Fibroblast of mammary gland (primary cell): Measurements from ENCODE around the gene CRNN.

ENCODE experiments used
- DNase-seq: peaks from one replicate; pipeline ENCODE4 v3.0.0-alpha.2; 2010; ENCODE audit warnings: low read depth
- H3K4me3 ChIP-seq: 2 replicates; pipeline ENCODE4 v1.5.1; 2011; ENCODE audit warnings: low read depth, mild to moderate bottlenecking, low read length, moderate library complexity; ENCODE audit not compliant: control insufficient read depth
- TF ChIP-seq, protein P1 (sequence below): conservative IDR thresholded peaks from 2 replicates; pipeline ENCODE4 v1.5.1; 2011; ENCODE audit warnings: low read depth, low read length, inconsistent platforms; ENCODE audit not compliant: control insufficient read depth, insufficient read depth

The CRNN gene

GRCh38 chr1:152410028-152410427 is 4.0 kb downstream of the CRNN start:
- TF ChIP-seq, protein P1, sequence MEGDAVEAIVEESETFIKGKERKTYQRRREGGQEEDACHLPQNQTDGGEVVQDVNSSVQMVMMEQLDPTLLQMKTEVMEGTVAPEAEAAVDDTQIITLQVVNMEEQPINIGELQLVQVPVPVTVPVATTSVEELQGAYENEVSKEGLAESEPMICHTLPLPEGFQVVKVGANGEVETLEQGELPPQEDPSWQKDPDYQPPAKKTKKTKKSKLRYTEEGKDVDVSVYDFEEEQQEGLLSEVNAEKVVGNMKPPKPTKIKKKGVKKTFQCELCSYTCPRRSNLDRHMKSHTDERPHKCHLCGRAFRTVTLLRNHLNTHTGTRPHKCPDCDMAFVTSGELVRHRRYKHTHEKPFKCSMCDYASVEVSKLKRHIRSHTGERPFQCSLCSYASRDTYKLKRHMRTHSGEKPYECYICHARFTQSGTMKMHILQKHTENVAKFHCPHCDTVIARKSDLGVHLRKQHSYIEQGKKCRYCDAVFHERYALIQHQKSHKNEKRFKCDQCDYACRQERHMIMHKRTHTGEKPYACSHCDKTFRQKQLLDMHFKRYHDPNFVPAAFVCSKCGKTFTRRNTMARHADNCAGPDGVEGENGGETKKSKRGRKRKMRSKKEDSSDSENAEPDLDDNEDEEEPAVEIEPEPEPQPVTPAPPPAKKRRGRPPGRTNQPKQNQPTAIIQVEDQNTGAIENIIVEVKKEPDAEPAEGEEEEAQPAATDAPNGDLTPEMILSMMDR, result no peak
- no peak overlapping the region for H3K4me3 ChIP-seq
- no peak for DNase-seq

- TF ChIP-seq, protein P1, result no peak
- H3K4me3 ChIP-seq, result no peak overlapping the region
- DNase-seq, result no peak
Observed at GRCh38 chr1:152408664-152409063, 5.4 kb downstream of the CRNN start.

DNA sequence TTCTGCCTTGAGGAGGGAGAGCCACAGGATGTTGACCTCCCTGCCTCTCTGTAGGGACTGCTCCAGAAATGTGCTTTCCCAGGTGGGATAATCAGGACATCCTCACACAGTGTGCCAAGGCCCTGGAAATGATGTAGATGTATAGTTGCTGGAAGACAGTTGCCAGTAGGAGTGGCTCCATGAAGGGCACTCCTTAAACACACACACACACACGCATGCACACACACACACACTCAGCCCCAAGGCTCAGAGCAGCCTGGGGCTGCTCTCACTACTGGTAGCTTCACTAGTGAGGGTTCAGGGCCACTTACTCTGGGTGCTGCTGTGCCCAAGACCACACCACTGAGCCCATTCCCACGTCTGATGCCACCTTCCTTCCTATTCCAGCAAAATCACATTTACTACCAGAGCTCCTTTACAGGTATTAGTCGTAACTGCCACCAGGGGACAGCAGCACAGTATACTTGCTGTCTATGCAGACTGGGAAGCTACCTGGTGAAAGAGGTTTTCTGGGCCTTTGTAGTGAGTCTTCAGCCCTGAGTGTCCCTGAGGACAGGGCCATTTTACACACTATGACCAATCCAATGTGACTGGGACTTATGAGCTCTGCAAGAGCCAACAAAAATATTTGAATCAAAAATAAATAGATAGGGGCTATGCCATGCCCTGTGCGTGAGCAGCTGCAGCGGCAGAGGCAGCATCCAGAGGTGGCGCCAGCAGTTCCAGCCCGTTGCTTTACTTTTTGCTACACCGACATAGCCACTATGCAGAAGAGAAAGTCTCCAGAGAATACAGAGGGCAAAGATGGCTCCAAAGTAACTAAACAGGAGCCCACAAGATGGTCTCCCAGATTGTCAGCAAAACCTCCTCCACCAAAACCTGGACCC is 15.0 kb downstream of the CRNN start:
- no peak overlapping the region for H3K4me3 ChIP-seq
- TF ChIP-seq, protein P1, result peak; percentile 32
- DNase-seq, result peak; percentile 10

DNA sequence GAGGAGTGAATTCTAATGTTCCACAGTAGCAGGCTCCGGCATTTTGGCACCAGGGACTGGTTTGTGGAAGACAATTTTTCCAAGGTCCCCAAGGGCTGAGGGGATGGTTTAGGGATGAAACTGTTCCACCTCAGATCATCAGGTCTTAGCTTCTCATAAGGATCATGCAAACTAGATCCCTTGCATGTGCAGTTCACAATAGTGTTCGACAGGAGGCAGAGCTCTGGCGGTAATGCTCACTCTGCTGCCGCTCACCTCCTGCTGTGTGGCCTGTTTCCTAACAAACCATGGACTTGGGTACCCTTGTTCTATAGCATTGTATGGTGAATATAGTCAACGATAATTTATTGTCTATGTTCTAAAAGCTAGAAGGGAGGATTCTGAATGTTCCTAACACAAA is 16.6 kb downstream of the CRNN start:
- peak; percentile 6 for DNase-seq
- TF ChIP-seq, protein P1, result no peak
- no peak overlapping the region for H3K4me3 ChIP-seq

DNA sequence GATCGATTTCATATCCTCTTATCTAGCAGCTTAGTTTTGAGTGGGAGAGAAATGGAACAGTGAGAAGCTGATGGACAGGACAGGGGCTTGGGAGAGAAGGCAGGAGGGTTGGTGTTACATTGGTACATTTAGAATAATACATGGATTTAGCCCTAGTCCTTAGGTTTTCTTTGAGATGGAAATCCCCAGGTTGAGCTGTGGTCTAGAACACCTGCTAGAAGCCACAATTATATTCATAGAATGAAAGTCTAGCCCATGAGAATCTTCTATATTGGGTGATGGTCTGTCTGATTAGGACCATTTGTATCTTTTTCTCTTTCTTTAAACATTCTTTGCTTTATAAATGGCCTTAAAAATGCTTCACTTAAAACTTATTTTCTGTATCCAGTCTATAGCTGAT is 19.9 kb downstream of the CRNN start:
- TF ChIP-seq, protein P1, result no peak
- no peak for DNase-seq
- H3K4me3 ChIP-seq, result no peak overlapping the region

DNA sequence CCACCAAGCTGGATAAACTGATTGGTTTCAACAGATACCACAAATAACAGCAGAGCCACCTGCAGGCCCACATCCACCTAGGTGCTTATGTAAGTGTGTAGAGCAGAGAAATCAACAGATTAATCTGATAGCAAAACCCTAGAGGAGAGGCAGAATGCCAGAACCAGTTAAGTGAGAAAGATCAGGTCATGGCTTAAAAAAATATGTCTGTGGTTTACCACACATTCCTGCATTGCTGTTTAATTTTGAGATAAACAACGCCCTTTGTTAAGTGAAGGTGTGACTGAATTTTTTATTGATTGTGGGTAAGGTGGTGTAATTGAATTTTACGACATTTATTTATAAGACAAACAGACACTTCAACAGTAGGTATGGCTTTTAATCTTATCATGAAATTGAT is 21.2 kb downstream of the CRNN start:
- no peak overlapping the region for H3K4me3 ChIP-seq
- TF ChIP-seq, protein P1, result no peak
- no peak for DNase-seq

- TF ChIP-seq, protein P1, result no peak
- DNase-seq, result no peak
- H3K4me3 ChIP-seq, result no peak overlapping the region
Observed at GRCh38 chr1:152388889-152389288, 25.2 kb downstream of the CRNN start.
